Activated naive CD4-positive, alpha-beta T cell treated with anti-CD3 and anti-CD28 coated beads, Interleukin-2, amount 10 ng/mL, durations not matched to agents 7 days and 5 days (primary cell): Measurements from ENCODE around the gene BIK.
"Not testable (repeated sequence)": the region's sequence is repeated elsewhere in the genome, so short reads cannot be mapped to it uniquely, and the experiment has no call there.

Source experiments
- CTCF ChIA-PET: fragments of 350-600 bp; sonication (Branson Sonifier 250); formaldehyde crosslinking; loops from one replicate; lab custom pipeline; 2021; ENCODE audit warnings: antibody characterized with exemption; lab: Charles Lee
- DNase-seq: peaks from one replicate; pipeline ENCODE4 v3.0.0-alpha.2; 2020
- H3K27ac Mint-ChIP-seq: one replicate; pipeline ENCODE4 v1.8.0; 2021; ENCODE audit warnings: mild to moderate bottlenecking, moderate library complexity, mixed read lengths
- H3K27me3 Mint-ChIP-seq: one replicate; pipeline ENCODE4 v1.8.0; 2021; ENCODE audit warnings: mild to moderate bottlenecking, mixed read lengths
- H3K36me3 Mint-ChIP-seq: one replicate; pipeline ENCODE4 v1.8.0; 2021; ENCODE audit warnings: mixed read lengths
- H3K4me1 Mint-ChIP-seq: one replicate; pipeline ENCODE4 v1.8.0; 2021; ENCODE audit warnings: mixed read lengths
- H3K4me3 Mint-ChIP-seq: one replicate; pipeline ENCODE4 v1.8.0; 2021; ENCODE audit warnings: mild to moderate bottlenecking, moderate library complexity, mixed read lengths
- H3K9me3 Mint-ChIP-seq: one replicate; pipeline ENCODE4 v1.8.0; 2021; ENCODE audit warnings: mixed read lengths

Gene BIK

DNA sequence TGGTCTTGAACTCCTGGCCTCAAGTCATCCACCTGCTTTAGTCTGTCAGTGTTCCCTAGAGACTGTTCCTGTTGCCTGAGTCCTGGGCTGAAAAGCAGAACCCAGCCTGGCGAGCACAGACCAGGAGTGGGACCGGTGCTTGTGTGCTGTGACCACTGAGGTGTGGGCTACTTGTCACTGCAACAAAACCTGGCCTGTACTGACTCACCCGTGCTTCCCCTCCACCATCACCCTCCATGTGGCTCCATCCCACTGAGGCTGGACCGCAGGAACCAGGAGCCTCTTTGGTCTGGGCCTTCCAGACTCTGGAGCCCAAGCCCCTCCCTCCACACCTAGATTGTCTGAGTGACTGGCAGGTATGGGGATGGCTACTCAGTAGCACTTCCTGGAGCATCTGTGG lies 24.0 kb downstream of the BIK start:
- Mint-ChIP-seq H3K27me3 (no peaks in the 10 kb centered on the region), H3K9me3 (no peaks in the 10 kb centered on the region), H3K4me1 (no peaks in the 10 kb centered on the region), H3K36me3 (peaks cover 19% of the 10 kb centered on the region), H3K4me3 (no peak overlapping the region), H3K27ac (no peak overlapping the region)
- no peak for DNase-seq
- CTCF ChIA-PET, result interaction anchor here (1.0 kb wide), 1 partner anchor 23 kb away, joined by 3 read pairs; no protein-coding TSS in a partner anchor

- Mint-ChIP-seq H3K4me1 (peaks cover under 1% of the 10 kb centered on the region), H3K4me3 (no peak overlapping the region), H3K36me3 (peaks cover 25% of the 10 kb centered on the region), H3K27ac (no peak overlapping the region), H3K9me3 (no peaks in the 10 kb centered on the region), H3K27me3 (no peaks in the 10 kb centered on the region)
- CTCF ChIA-PET, result interaction anchor here (1.0 to 1.4 kb wide), 3 partner anchors 11 to 24 kb away, joined by 3 to 4 read pairs (median 3); no protein-coding TSS in a partner anchor
- no peak for DNase-seq
These were observed 25.0 kb downstream of the BIK start for GRCh38 chr22:43135565-43135964.

DNA sequence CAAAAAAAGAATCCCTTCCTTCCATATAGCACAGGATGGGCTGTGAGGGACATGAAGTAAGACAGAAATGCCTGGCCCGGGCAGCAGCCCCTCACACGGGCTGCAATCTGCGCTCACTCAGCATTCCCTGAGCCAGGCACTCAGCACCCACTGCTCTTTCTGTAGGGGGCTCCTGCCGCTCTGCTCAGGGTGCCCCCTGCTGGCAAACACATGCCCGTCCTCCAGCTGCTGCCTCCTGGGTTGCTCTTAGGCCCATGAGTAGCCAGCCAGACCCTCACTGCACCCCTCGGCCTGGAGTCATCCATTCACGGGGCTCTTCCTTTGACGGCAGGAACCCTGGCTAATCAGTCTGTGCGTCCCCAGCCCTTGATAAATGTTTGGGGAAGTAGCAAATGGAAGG lies 25.7 kb downstream of the BIK start:
- peak; percentile 59 for DNase-seq
- peaks cover 8% of the 10 kb centered on the region for H3K4me1 Mint-ChIP-seq
- CTCF ChIA-PET, result interaction anchor here (1.4 kb wide), 1 partner anchor 23 kb away, joined by 4 read pairs; no protein-coding TSS in a partner anchor
- H3K9me3 Mint-ChIP-seq, result no peaks in the 10 kb centered on the region
- H3K4me3 Mint-ChIP-seq, result no peak overlapping the region
- H3K27me3 Mint-ChIP-seq, result no peaks in the 10 kb centered on the region
- H3K36me3 Mint-ChIP-seq, result peaks cover 25% of the 10 kb centered on the region
- H3K27ac Mint-ChIP-seq, result peak overlapping the region; percentile 19

- H3K36me3 Mint-ChIP-seq, result peaks cover 25% of the 10 kb centered on the region
- DNase-seq, result no peak
- no peak overlapping the region for H3K4me3 Mint-ChIP-seq
- peaks cover 12% of the 10 kb centered on the region for H3K4me1 Mint-ChIP-seq
- H3K9me3 Mint-ChIP-seq, result no peaks in the 10 kb centered on the region
- H3K27me3 Mint-ChIP-seq, result no peaks in the 10 kb centered on the region
- H3K27ac Mint-ChIP-seq, result no peak overlapping the region
- CTCF ChIA-PET, result interaction anchor here (1.4 kb wide), 1 partner anchor 24 kb away, joined by 4 read pairs; no protein-coding TSS in a partner anchor
These were observed 26.3 kb downstream of the BIK start for GRCh38 chr22:43136801-43137200.

- Mint-ChIP-seq H3K27ac (peak within 1 kb of the TSS; percentile 89), H3K4me1 (peaks cover 47% of the 10 kb centered on the region), H3K27me3 (no peaks in the 10 kb centered on the region), H3K36me3 (peaks cover 6% of the 10 kb centered on the region), H3K4me3 (peak within 1 kb of the TSS; percentile 86), H3K9me3 (no peaks in the 10 kb centered on the region)
- peak; percentile 85 for DNase-seq
- CTCF ChIA-PET, result interaction anchor here (0.9 kb wide), 1 partner anchor 44 kb away, joined by 4 read pairs; no protein-coding TSS in a partner anchor
These were observed 32.5 kb downstream of the BIK start, which contains the start of gene MCAT for GRCh38 chr22:43142880-43143562. Gene MCAT, minus strand, starts transcription at chr22:43143398. Its CDS starts 50 bp downstream, at chr22:43143348.

- Mint-ChIP-seq H3K9me3 (no peaks in the 10 kb centered on the region), H3K27ac (no peak overlapping the region), H3K27me3 (no peaks in the 10 kb centered on the region), H3K4me3 (no peak overlapping the region), H3K4me1 (peaks cover 55% of the 10 kb centered on the region), H3K36me3 (peaks cover 5% of the 10 kb centered on the region)
- CTCF ChIA-PET, result no interaction called here
- no peak for DNase-seq
These were observed 34.4 kb downstream of the BIK start for GRCh38 chr22:43144949-43145348.

GRCh38 chr22:43145371-43145770 lies 34.8 kb downstream of the BIK start:
- H3K27me3 Mint-ChIP-seq, CTCF ChIA-PET, H3K27ac Mint-ChIP-seq, H3K4me3 Mint-ChIP-seq, H3K36me3 Mint-ChIP-seq, H3K9me3 Mint-ChIP-seq, DNase-seq: not testable (repeated sequence)
- H3K4me1 Mint-ChIP-seq, result peaks cover 57% of the 10 kb centered on the region

GRCh38 chr22:43146332-43146731 lies 35.8 kb downstream of the BIK start:
- H3K4me3 Mint-ChIP-seq, H3K27me3 Mint-ChIP-seq, H3K9me3 Mint-ChIP-seq: not testable (repeated sequence)

DNA sequence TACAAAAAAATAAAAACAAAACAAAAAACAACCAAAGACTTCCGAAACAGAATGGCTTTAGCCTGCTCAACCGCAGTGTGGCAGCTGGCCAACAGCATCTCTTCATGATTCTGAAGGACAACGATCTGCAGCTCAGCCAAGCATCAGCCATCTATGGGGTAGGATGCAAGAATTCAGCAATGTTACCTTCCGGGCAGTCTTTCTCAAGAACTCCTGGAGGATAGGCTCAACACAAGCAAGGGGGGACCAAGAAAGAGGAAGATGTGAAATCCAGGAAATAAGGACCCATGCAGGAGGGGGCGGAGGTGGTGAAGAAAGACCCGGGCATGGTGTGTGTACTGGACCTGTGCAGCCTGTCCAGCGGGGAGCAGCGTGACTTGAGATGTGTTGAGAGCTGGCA lies 37.3 kb downstream of the BIK start:
- Mint-ChIP-seq H3K4me1 (peaks cover 50% of the 10 kb centered on the region), H3K4me3 (peak overlapping the region; percentile 52), H3K27ac (no peak overlapping the region), H3K9me3 (no peaks in the 10 kb centered on the region), H3K36me3 (no peaks in the 10 kb centered on the region), H3K27me3 (no peaks in the 10 kb centered on the region)
- no peak for DNase-seq
- CTCF ChIA-PET, result no interaction called here

More at GRCh38 chr22:43146332-43146731, 35.8 kb downstream of the BIK start:
- CTCF ChIA-PET, result interaction anchor here (0.6 kb wide), 1 partner anchor 41 kb away, joined by 3 read pairs; the partner anchor contains the start of gene TTLL12
- H3K4me1 Mint-ChIP-seq, result peaks cover 56% of the 10 kb centered on the region
- DNase-seq, H3K27ac Mint-ChIP-seq, H3K36me3 Mint-ChIP-seq: not testable (repeated sequence)

GRCh38 chr22:43148581-43148980 lies 38.0 kb downstream of the BIK start:
- CTCF ChIA-PET, result no interaction called here
- Mint-ChIP-seq H3K36me3 (no peaks in the 10 kb centered on the region), H3K9me3 (no peaks in the 10 kb centered on the region), H3K27ac (no peak overlapping the region), H3K27me3 (no peaks in the 10 kb centered on the region), H3K4me1 (peaks cover 50% of the 10 kb centered on the region), H3K4me3 (no peak overlapping the region)
- no peak for DNase-seq

- CTCF ChIA-PET, result interaction anchor here (0.9 to 1.1 kb wide), 2 partner anchors 8 to 61 kb away, joined by 3 read pairs; no protein-coding TSS in a partner anchor
- Mint-ChIP-seq H3K27ac (peak overlapping the region; percentile 90), H3K36me3 (no peaks in the 10 kb centered on the region), H3K27me3 (no peaks in the 10 kb centered on the region), H3K4me3 (peak overlapping the region; percentile 88), H3K4me1 (peaks cover 47% of the 10 kb centered on the region), H3K9me3 (no peaks in the 10 kb centered on the region)
- no peak for DNase-seq
These were observed 40.2 kb downstream of the BIK start for GRCh38 chr22:43150731-43151206.

GRCh38 chr22:43151251-43152002 lies 40.9 kb downstream of the BIK start, which contains the start of gene TSPO:
Gene TSPO, plus strand, starts transcription at chr22:43151559. Its CDS starts 7,680 bp downstream, at chr22:43159239.
- peaks cover 2% of the 10 kb centered on the region for H3K36me3 Mint-ChIP-seq
- H3K27me3 Mint-ChIP-seq, result no peaks in the 10 kb centered on the region
- H3K27ac Mint-ChIP-seq, result peak within 1 kb of the TSS; percentile 90
- CTCF ChIA-PET, result interaction anchor here (0.9 kb wide), 1 partner anchor 8 kb away, joined by 3 read pairs; no protein-coding TSS in a partner anchor
- H3K9me3 Mint-ChIP-seq, result no peaks in the 10 kb centered on the region
- H3K4me3 Mint-ChIP-seq, result peak within 1 kb of the TSS; percentile 88
- DNase-seq, result peak; percentile 74
- peaks cover 45% of the 10 kb centered on the region for H3K4me1 Mint-ChIP-seq

DNA sequence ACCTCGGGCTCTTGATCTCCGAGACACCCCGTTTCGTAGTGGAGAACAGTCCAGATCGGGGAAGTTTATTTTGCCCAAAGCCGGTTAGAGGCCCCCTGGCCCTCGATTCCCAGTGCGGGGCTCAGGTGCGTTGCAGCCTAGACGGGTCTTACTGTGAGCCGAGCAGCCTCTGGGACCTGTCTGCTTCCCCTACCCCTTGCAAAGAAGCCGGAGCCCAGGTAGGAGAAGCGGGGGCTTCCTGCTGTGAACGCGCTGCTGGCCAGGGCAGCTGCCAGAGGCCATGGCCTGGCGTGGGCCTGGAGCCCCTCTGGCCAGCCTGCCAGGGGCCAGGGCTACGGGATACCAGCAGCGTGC lies 41.4 kb downstream of the BIK start:
- DNase-seq, result no peak
- H3K36me3 Mint-ChIP-seq, result peaks cover 2% of the 10 kb centered on the region
- H3K4me3 Mint-ChIP-seq, result peak overlapping the region; percentile 88
- no peaks in the 10 kb centered on the region for H3K9me3 Mint-ChIP-seq
- peak overlapping the region; percentile 86 for H3K27ac Mint-ChIP-seq
- CTCF ChIA-PET, result no interaction called here
- peaks cover 42% of the 10 kb centered on the region for H3K4me1 Mint-ChIP-seq
- H3K27me3 Mint-ChIP-seq, result no peaks in the 10 kb centered on the region
